Esophagus squamous epithelium (tissue), 5 donors: ENCODE results near the gene FCGR2B. TPM values are rescaled to one million over a fixed set of nuclear protein-coding genes. Genes with fewer than 3 reads are reported as not detected.
"Not testable (repeated sequence)": the region's sequence is repeated elsewhere in the genome, so short reads cannot be mapped to it uniquely, and the experiment has no call there.

ENCODE experiments used
- DNase-seq: peaks from one replicate; lab custom pipeline; 2025; lab: John Stamatoyannopoulos, UW
- H3K27ac ChIP-seq, 4 donors: fragments of 200-600 bp; sonication (generic); one replicate each; pipeline ENCODE4 v1.5.1; 2016 to 2019; ENCODE audit warnings: mild to moderate bottlenecking in 1 of 4
- H3K27me3 ChIP-seq, 4 donors: fragments of 200-600 bp; sonication (generic); 1 replicate in 3 of 4; 2 replicates in 1 of 4; pipeline versions ENCODE4 v1.5.1 to v1.6.0; 2017 to 2021; ENCODE audit warnings: antibody characterized with exemption in 1 of 4
- H3K36me3 ChIP-seq, 3 donors: fragments of 200-600 bp; sonication (generic); one replicate each; pipeline ENCODE4 v1.5.1; 2016 to 2019
- H3K4me1 ChIP-seq, 3 donors: fragments of 200-600 bp; sonication (generic); one replicate each; pipeline ENCODE4 v1.5.1; 2017 to 2019
- H3K4me3 ChIP-seq, 4 donors: fragments of 200-600 bp; sonication (generic); 1 replicate in 3 of 4; 2 replicates in 1 of 4; pipeline ENCODE4 v1.5.1; 2016 to 2019; ENCODE audit warnings: mild to moderate bottlenecking in 2 of 4, moderate library complexity in 1 of 4
- H3K9me3 ChIP-seq, 3 donors: fragments of 200-600 bp; sonication (generic); one replicate each; pipeline ENCODE4 v1.5.1; 2016 to 2019
- POLR2A ChIP-seq, 4 donors: fragments of 450-650 bp; IDR thresholded peaks; one replicate each; pipeline ENCODE4 v1.6.1; 2017; ENCODE audit warnings: antibody characterized with exemption in 4 of 4, mild to moderate bottlenecking in 4 of 4, moderate library complexity in 3 of 4
- WGBS, 2 donors: methylation state at CpG; one replicate each; pipeline ENCODE4 v1.1.5; 2018; 5-methylcytosine and 5-hydroxymethylcytosine counted together
- intact Hi-C: fragments of 100-400 bp; cut with DNase I; formaldehyde crosslinking; loops from one replicate; pipeline ENCODE4 v1.15.0; 2022
- total RNA-seq, 4 donors: library from RNA; depleted of rRNA; stranded (reverse); fragments of >200 nt; gene quantifications; one replicate each; pipeline ENCODE4 v1.1.0, GENCODE V29; 2016
- TF ChIP-seq, protein P1 (sequence below), 6 experiments: fragments of 450-650 bp in 4 of 6; fragments of 200-600 bp in 2 of 6; sonication (generic) in 2 of 6; IDR thresholded peaks; one replicate each; pipeline ENCODE4 v1.5.1; 2016 to 2019; ENCODE audit warnings: antibody characterized with exemption in 6 of 6, mild to moderate bottlenecking in 4 of 6, moderate library complexity in 4 of 6
- donor health status: DM: yes; HTN: yes; CAD: no.

The FCGR2B gene
- total RNA-seq, 4 donors from 2014 or later, result 1.1 to 25.2 (median 7.4) TPM

GRCh38 chr1:161631076-161631475 lies 31.9 kb upstream of the FCGR2B start, which contains the start of gene FCGR3B:
Gene FCGR3B, minus strand, starts transcription at chr1:161631176. Its CDS starts 82 bp downstream, at chr1:161631094.
- Histone ChIP-seq H3K27ac (no peak within 1 kb of the TSS), H3K4me3 (no peak within 1 kb of the TSS), H3K36me3 (no peaks in the 10 kb centered on the region), H3K9me3 (no peaks in the 10 kb centered on the region), H3K27me3 (no peaks in the 10 kb centered on the region), H3K4me1 (no peaks in the 10 kb centered on the region)
- WGBS, 2 donors, result 79 to 80% methylated on average over 3 of the region's 4 CpGs
- intact Hi-C loops, result no loop called here
- TF ChIP-seq POLR2A (IDR thresholded peaks at IDR 0.05), result no peak
- TF ChIP-seq, protein P1, sequence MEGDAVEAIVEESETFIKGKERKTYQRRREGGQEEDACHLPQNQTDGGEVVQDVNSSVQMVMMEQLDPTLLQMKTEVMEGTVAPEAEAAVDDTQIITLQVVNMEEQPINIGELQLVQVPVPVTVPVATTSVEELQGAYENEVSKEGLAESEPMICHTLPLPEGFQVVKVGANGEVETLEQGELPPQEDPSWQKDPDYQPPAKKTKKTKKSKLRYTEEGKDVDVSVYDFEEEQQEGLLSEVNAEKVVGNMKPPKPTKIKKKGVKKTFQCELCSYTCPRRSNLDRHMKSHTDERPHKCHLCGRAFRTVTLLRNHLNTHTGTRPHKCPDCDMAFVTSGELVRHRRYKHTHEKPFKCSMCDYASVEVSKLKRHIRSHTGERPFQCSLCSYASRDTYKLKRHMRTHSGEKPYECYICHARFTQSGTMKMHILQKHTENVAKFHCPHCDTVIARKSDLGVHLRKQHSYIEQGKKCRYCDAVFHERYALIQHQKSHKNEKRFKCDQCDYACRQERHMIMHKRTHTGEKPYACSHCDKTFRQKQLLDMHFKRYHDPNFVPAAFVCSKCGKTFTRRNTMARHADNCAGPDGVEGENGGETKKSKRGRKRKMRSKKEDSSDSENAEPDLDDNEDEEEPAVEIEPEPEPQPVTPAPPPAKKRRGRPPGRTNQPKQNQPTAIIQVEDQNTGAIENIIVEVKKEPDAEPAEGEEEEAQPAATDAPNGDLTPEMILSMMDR (IDR thresholded peaks at IDR 0.05), result no peak
- no peak for DNase-seq

DNA sequence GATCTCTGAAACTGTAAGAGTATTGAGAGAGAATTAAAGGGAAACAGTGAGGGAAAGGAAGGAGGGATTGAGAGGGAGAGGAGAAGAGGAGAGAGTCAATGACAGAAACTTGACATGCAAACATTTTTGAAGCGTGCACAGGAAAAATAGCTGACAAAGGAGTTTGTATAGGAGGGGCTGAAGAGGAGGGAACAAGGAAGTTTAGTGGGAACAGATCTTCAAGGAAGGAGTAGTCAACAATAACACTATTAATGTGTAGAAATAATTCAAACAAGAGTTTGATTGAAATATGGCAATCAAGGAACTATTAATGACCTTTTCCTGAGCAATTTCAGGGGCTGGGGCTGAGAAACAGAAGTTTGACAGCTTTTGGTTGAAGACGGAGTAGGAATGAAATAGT lies 27.9 kb upstream of the FCGR2B start:
- H3K36me3 ChIP-seq, H3K4me3 ChIP-seq, H3K9me3 ChIP-seq, H3K27me3 ChIP-seq, H3K27ac ChIP-seq, DNase-seq, intact Hi-C loops, H3K4me1 ChIP-seq: not testable (repeated sequence)
- 62 to 71% methylated on average over 1 to 2 of the region's 2 CpGs for WGBS, 2 donors

DNA sequence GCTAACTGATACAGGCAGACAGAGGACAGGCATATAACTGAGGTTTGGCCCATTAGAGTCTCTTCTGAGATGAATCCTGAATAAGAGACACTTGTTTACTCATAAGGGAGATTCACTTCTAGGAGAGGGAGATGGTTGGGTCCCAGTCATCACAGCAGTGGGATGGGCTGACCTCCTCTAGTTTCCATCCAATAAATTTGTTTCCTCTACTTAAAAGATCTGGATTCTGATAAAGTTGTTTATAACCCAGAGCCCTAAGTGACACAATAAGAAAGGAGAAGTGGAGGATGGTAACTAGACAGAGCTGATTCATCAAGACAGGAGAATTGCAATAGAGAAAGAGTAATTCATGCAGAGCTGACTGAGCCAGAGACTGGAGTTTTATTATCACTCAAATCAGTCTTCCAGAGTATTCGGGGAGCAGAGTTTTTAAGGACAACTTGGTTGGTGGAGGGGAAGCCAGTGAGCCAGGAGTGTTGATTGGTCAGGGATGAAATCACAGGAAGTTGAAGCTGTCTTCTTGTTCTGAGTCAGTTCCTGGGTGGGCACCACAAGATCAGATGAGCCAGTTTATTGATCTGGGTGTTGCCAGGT lies 26.7 kb upstream of the FCGR2B start:
- DNase-seq, H3K4me3 ChIP-seq, H3K36me3 ChIP-seq, intact Hi-C loops, H3K27me3 ChIP-seq, H3K27ac ChIP-seq, H3K9me3 ChIP-seq, H3K4me1 ChIP-seq: not testable (repeated sequence)
- no CpG with 5 or more reads among the region's 1 CpG for WGBS, 2 donors

- H3K27ac ChIP-seq, intact Hi-C loops, H3K9me3 ChIP-seq, H3K27me3 ChIP-seq, DNase-seq, H3K36me3 ChIP-seq, H3K4me3 ChIP-seq, H3K4me1 ChIP-seq: not testable (repeated sequence)
- WGBS, 2 donors, result 76 to 100% methylated on average over 3 of the region's 3 CpGs
Observed at GRCh38 chr1:161636976-161637375, 26.0 kb upstream of the FCGR2B start.

GRCh38 chr1:161638251-161638993 lies 24.5 kb upstream of the FCGR2B start:
- no CpG with 5 or more reads among the region's 6 CpGs for WGBS, 2 donors
- intact Hi-C loops, H3K4me3 ChIP-seq, H3K4me1 ChIP-seq, H3K27ac ChIP-seq, H3K9me3 ChIP-seq, H3K36me3 ChIP-seq, DNase-seq, H3K27me3 ChIP-seq: not testable (repeated sequence)

- WGBS, 2 donors, result 60 to 100% methylated on average over 1 of the region's 2 CpGs
- H3K27me3 ChIP-seq, H3K4me1 ChIP-seq, H3K9me3 ChIP-seq, intact Hi-C loops, H3K27ac ChIP-seq, DNase-seq, H3K4me3 ChIP-seq, H3K36me3 ChIP-seq: not testable (repeated sequence)
Observed at GRCh38 chr1:161639203-161639602, 23.7 kb upstream of the FCGR2B start.

DNA sequence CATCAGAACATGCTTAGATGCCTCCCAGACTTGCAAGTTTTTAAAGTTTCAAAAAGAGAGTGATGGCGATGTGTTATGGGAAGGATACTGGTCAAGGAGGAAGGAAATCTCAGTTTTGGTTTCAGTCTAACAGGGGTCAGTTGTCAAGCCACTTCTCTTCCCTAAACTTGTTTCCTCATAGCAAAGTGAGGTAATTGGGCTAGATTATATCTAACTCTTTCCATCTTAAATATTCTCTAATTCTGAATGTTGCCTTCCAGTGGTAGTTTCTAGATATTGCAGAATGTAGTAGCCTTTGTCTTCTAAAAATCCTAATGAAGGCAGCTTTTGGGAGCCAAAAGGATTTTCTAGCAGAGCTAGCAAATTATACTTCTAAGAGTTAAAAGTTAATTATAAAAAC lies 20.2 kb upstream of the FCGR2B start:
- H3K4me1 ChIP-seq, DNase-seq, H3K4me3 ChIP-seq, H3K9me3 ChIP-seq, H3K36me3 ChIP-seq, H3K27me3 ChIP-seq, intact Hi-C loops, H3K27ac ChIP-seq: not testable (repeated sequence)
- 60% methylated on average over 1 of the region's 1 CpG; no CpG with 5 or more reads in 1 of the 2 donors for WGBS, 2 donors

DNA sequence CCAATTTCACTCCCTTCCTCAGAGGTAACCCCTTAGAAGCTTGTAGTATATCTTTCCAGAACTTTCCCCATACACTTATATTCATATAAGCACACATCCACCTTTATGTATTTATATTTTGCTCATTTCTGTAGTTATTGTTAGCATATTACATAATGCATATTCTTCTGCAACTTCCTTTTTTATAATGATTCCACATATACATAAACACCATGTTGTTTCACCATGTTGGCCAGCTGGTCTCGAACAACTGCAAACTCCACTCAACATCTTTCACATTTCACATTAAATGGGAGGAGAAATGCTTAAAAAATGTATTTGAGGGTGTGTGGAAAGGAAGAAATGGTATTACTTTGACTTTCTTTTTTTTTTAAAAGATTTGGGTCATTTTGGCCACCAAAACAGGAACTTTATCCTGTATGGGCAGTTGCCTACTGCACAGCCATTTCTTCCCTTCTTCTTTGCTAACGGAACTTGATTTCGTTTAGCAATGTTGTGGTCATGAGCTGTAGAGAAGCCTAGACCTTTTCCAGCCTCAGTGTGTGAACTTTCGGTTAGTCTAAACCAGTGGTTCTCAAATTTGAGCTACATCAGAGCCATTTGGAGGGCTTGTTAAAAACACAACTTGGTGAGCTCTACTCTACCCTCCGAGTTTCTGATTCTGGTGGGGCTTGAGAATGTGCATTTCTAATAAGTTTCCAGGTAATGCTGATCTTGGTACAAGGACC lies 19.3 kb upstream of the FCGR2B start:
- H3K4me3 ChIP-seq, H3K27me3 ChIP-seq, H3K36me3 ChIP-seq, DNase-seq, intact Hi-C loops, H3K4me1 ChIP-seq, H3K9me3 ChIP-seq: not testable (repeated sequence)
- peak overlapping the region in 1 of 4 donors; percentile 55 for H3K27ac ChIP-seq
- WGBS, 2 donors, result 71 to 100% methylated on average over 1 to 5 of the region's 5 CpGs

DNA sequence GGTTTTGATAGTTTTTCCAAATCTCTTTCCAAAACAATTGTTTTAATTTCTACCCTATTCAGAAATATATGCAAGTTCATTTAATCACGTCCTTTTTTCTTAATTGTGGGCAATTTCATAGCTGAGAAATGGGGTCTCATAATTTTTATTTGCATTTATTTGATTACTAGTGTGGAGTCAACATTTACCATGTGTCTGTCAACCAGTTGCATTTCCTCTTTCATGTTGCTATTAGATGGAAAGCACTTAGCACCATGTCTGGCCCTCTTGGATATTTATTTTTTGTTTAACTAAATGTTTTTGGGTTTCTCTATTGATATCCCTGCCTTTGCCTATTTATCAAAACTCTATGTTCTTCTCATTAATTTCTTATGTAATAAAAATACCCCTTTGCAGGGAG lies 18.1 kb upstream of the FCGR2B start:
- H3K9me3 ChIP-seq, H3K27ac ChIP-seq, H3K4me1 ChIP-seq, H3K4me3 ChIP-seq, intact Hi-C loops, H3K36me3 ChIP-seq, DNase-seq, H3K27me3 ChIP-seq: not testable (repeated sequence)
- WGBS, 2 donors, result 58 to 64% methylated on average over 1 of the region's 1 CpG
